HepG2 (cell line): Measurements from ENCODE around the gene DHRS11. TPM values are rescaled to one million over a fixed set of nuclear protein-coding genes. Genes with fewer than 3 reads are reported as not detected.
A peak's percentile ranks its signal among the peaks of the same experiment; 100 is the strongest.

Experiments
- ETS1 ChIP-seq: sonication (generic); formaldehyde crosslinking; IDR thresholded peaks from 2 replicates; pipeline ENCODE4 v1.4.0; 2020; ENCODE audit warnings: missing genetic modification reagents
- FOXP1 ChIP-seq, 2 experiments: fragments of 450-650 bp in 1 of 2; IDR thresholded peaks; 2 replicates each; pipeline ENCODE4 v1.6.1; 2017 to 2018; ENCODE audit warnings: antibody characterized with exemption in 1 of 2
- GMEB1 ChIP-seq: sonication (generic); formaldehyde crosslinking; IDR thresholded peaks from 2 replicates; pipeline ENCODE4 v1.5.1; 2020; ENCODE audit warnings: missing genetic modification reagents, mild to moderate bottlenecking, borderline replicate concordance
- HIC2 ChIP-seq: sonication (generic); formaldehyde crosslinking; IDR thresholded peaks from 2 replicates; pipeline ENCODE4 v1.9.0; 2022; ENCODE audit warnings: low read depth, missing genetic modification reagents
- ISL2 ChIP-seq: sonication (generic); formaldehyde crosslinking; IDR thresholded peaks from 2 replicates; pipeline ENCODE4 v1.5.0; 2020; ENCODE audit warnings: missing genetic modification reagents
- JUNB ChIP-seq: sonication (generic); formaldehyde crosslinking; IDR thresholded peaks from 2 replicates; pipeline ENCODE4 v1.8.0; 2022; ENCODE audit warnings: missing genetic modification reagents, mild to moderate bottlenecking, borderline replicate concordance
- MXI1 ChIP-seq: IDR thresholded peaks from 3 replicates; pipeline ENCODE4 v1.6.1; 2012; ENCODE audit warnings: low read depth, low read length, inconsistent platforms, borderline replicate concordance
- NFE2 ChIP-seq: sonication (generic); formaldehyde crosslinking; IDR thresholded peaks from 2 replicates; pipeline ENCODE4 v1.4.0; 2020; ENCODE audit warnings: missing genetic modification reagents
- RORA ChIP-seq: sonication (generic); formaldehyde crosslinking; IDR thresholded peaks from 2 replicates; pipeline ENCODE4 v1.5.0; 2020; ENCODE audit warnings: mild to moderate bottlenecking, missing genetic modification reagents, moderate library complexity
- SYNCRIP ChIP-seq: fragments of 200-400 bp; formaldehyde crosslinking; IDR thresholded peaks from 2 replicates; pipeline ENCODE4 v1.6.1; 2018; ENCODE audit warnings: mild to moderate bottlenecking, low read depth, low read length; ENCODE audit not compliant: insufficient read depth
- TFE3 ChIP-seq: IDR thresholded peaks from 2 replicates; pipeline ENCODE4 v1.6.1; 2016
- THAP7 ChIP-seq: sonication (generic); formaldehyde crosslinking; IDR thresholded peaks from 2 replicates; pipeline ENCODE4 v1.8.1; 2023; ENCODE audit warnings: mild to moderate bottlenecking, missing genetic modification reagents
- WIZ ChIP-seq: sonication (generic); formaldehyde crosslinking; IDR thresholded peaks from 2 replicates; pipeline ENCODE4 v1.5.1; 2020; ENCODE audit warnings: mild to moderate bottlenecking, missing genetic modification reagents
- ZMYM2 ChIP-seq: sonication (generic); formaldehyde crosslinking; IDR thresholded peaks from 2 replicates; pipeline ENCODE4 v1.8.0; 2022; ENCODE audit warnings: mild to moderate bottlenecking, missing genetic modification reagents
- ZNF101 ChIP-seq: sonication (generic); formaldehyde crosslinking; IDR thresholded peaks from 2 replicates; pipeline ENCODE4 v1.4.0; 2020; ENCODE audit warnings: mild to moderate bottlenecking, low read depth, missing genetic modification reagents, borderline replicate concordance
- ZNF253 ChIP-seq: sonication (generic); formaldehyde crosslinking; IDR thresholded peaks from 2 replicates; pipeline ENCODE4 v1.8.0; 2022; ENCODE audit warnings: mild to moderate bottlenecking, missing genetic modification reagents, borderline replicate concordance
- ZNF280D ChIP-seq: sonication (generic); formaldehyde crosslinking; IDR thresholded peaks from 2 replicates; pipeline ENCODE4 v1.5.1; 2020; ENCODE audit warnings: mild to moderate bottlenecking, missing genetic modification reagents
- ZNF292 ChIP-seq: sonication (generic); formaldehyde crosslinking; IDR thresholded peaks from 2 replicates; pipeline ENCODE4 v1.8.1; 2022; ENCODE audit warnings: mild to moderate bottlenecking, low read depth, missing genetic modification reagents, borderline replicate concordance
- polyA plus RNA-seq, 8 experiments: library from polyadenylated mRNA; depleted of rRNA in 3 of 8; stranded (reverse) in 7 of 8; unstranded in 1 of 8; fragments of >200 nt; fragmentation: Illumina TruSeq in 4 of 8; extraction: Trizol in 4 of 8; gene quantifications; 2 replicates each; pipeline versions ENCODE4 v1.2.1 to v1.2.3, GENCODE V29; 2011 to 2016; ENCODE audit warnings: low read depth in 4 of 8, missing spikeins in 1 of 8, mixed read lengths in 1 of 8; ENCODE audit not compliant: insufficient read depth in 1 of 8
- total RNA-seq, 5 experiments: library from RNA; depleted of rRNA; stranded (reverse); fragments of >200 nt; fragmentation: Illumina TruSeq; extraction: Trizol; gene quantifications; 2 replicates each; pipeline ENCODE4 v1.2.3, GENCODE V29; 2016; ENCODE audit warnings: low read depth in 1 of 5

Gene DHRS11
- total and polyA plus RNA-seq, 2 of the 13 experiments (the other 11 are each of a cell fraction or from before 2014, with no cell fraction given), result 28.4 to 41.9 TPM

- peak; percentile 29; the same call in 1 of the 2 replicates for TF ChIP-seq ETS1
- no peak for TF ChIP-seq HIC2 (CRISPR knock-in tag)
- TF ChIP-seq JUNB, result no peak
- TF ChIP-seq NFE2 (CRISPR knock-in tag), result no peak
- TF ChIP-seq FOXP1 (IDR thresholded peaks at IDR 0.05), result no peak
- TF ChIP-seq FOXP1 (CRISPR knock-in tag; IDR thresholded peaks at IDR 0.05), result no peak
- no peak for TF ChIP-seq WIZ (CRISPR knock-in tag)
- peak; percentile 39; the same call in 1 of the 2 replicates for TF ChIP-seq ZNF101
- TF ChIP-seq TFE3 (CRISPR knock-in tag), result peak; percentile 42; the same call in 1 of the 2 replicates
- no peak for TF ChIP-seq ZMYM2
- peak; percentile 78 for TF ChIP-seq ZNF280D (CRISPR knock-in tag)
- peak; percentile 61; the same call in 1 of the 2 replicates for TF ChIP-seq ZNF253 (CRISPR knock-in tag)
- TF ChIP-seq ISL2, result peak; percentile 43; the same call in 1 of the 2 replicates
- peak; percentile 99; the same call in 2 of the 3 replicates for TF ChIP-seq MXI1
- peak; percentile 73 for TF ChIP-seq THAP7 (CRISPR knock-in tag)
- no peak for TF ChIP-seq RORA
- 0 out of 2 replicates have a peak, but pooled peaks have one; percentile 11 for TF ChIP-seq ZNF292 (CRISPR knock-in tag)
- TF ChIP-seq GMEB1, result peak; percentile 59; the same call in 1 of the 2 replicates
- no peak for TF ChIP-seq SYNCRIP
Observed at GRCh38 chr17:36601303-36602029, 9.8 kb downstream of the DHRS11 start, which contains the start of gene MRM1 (continued).
